GM21619 (cell line): ENCODE measurements around the gene TIMM17B.
"Not testable (repeated sequence)": the region's sequence is repeated elsewhere in the genome, so short reads cannot be mapped to it uniquely, and the experiment has no call there.

Experiments
- ATAC-seq: cut with Tn5 transposase; IDR thresholded peaks from one replicate; pipeline ENCODE4 v1.9.1; 2021; ENCODE audit not compliant: unreplicated experiment

Gene TIMM17B

DNA sequence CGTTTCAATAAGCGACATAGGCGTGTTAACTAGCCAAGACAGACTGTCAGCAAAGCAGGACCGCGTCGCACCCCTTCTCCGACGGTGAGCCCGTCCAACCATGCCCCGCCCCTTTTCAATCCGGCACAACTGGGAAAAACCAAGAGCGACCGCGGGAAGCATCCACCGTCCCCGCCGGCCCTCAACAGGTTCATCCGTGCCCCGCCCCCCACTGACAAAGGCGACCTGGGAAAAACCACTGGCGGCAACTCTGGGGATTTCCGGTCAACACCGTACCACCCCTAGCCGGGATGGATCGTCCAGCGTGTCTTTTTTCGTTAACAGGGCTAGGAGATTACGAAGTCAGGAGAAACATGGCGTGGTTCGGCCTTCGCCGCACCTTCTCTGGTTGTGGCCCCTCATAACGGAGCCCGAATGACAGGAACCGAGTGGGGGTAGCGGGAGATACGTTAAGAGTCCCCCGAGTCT lies 377 bp downstream of the TIMM17B start:
- no peak for ATAC-seq

DNA sequence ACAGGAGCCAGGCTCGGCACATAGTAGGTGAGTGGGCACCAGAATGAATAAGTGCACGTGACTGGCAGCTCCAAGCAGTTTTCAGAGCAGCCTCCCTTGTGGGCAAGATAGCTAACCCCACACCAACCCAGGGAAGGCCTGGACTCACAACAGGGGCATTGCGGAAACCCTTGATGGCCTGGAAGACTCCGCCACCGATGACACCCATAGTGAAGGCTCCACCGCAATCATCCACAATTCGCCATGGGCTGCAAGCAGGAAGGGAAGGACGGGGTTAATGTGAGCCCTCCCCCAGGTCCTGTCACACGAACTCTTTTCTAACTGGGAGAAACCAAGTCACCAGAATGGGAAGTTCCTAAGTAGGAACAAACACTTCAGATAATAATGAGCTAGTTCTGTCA lies 957 bp downstream of the TIMM17B start:
- ATAC-seq: no peak

DNA sequence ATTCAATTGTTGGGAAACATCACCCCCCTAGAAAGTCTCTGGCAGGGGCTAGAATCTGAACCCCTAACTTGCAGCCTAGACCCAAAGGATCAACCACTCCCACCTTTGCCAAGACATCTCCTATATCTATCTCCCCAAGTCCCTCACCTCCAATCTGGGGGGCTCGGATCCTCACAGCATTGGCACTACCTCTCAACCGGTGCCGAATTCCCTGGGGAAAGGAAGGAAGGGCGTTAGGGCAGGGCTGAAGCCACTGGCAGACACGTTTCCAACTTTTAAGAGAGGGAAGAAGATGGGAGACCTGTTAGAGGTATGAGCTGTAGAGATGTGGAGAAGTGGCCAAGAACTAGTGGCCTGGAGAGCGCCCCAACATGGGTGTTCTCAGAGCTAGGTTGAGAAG lies 2.7 kb downstream of the TIMM17B start:
- no peak for ATAC-seq

DNA sequence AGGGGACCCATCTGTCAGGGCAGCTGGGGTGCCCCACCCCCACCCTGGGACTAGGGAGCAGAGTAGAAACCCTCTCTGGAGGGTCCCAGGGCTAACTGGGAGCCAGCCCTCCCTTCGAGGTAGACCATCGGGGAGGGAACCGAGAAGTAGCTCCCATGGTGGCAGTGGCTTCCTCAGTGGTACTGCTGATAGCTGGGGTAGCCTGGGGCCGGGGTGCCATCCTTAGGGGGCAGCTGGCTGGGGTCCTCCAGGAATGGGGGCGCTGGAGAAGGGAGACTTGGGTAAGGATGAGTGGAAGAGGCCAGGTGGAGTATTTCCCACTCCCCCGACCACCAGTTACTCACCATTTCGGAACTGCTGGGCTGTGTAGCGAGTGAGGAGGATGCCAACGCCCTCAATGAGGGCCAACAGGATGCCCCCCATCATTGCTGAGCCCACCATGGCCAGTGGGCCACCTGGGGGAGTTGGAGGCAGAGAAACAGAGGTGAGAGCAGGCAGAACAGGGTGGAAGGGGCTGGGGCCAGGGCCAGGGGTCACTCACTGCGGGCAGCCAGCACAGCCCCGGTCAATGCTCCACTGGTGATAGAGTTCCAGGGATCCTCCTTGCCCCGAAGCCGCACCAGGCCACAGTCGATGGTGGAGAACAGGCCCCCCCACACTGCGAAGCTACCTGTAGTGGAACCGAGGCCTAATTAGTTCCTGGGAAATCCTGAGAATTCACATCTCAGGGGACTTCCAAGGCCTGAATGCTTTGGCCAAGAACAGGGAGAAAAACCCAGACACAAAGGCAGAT lies 3.8 kb downstream of the TIMM17B start:
- ATAC-seq: no peak

DNA sequence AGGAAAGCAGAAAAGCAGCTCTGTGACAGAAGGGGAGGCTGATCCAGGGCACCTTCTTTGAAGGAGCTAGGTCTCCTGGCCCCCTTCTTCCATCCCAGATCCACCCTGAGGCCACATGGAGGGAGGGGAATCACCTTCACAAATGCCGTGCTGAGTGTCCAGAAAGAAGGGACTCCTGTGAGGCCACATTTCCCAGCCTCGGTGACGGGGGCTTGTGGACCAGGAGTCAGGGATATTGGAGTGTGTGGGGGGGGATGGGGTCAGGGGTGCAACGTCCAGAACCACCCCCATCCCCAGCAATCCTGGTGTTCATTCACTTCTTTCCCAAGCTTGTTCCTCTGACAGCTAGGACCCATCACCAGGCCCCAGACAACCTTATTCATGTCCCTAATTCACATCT lies 4.7 kb downstream of the TIMM17B start:
- no peak for ATAC-seq

DNA sequence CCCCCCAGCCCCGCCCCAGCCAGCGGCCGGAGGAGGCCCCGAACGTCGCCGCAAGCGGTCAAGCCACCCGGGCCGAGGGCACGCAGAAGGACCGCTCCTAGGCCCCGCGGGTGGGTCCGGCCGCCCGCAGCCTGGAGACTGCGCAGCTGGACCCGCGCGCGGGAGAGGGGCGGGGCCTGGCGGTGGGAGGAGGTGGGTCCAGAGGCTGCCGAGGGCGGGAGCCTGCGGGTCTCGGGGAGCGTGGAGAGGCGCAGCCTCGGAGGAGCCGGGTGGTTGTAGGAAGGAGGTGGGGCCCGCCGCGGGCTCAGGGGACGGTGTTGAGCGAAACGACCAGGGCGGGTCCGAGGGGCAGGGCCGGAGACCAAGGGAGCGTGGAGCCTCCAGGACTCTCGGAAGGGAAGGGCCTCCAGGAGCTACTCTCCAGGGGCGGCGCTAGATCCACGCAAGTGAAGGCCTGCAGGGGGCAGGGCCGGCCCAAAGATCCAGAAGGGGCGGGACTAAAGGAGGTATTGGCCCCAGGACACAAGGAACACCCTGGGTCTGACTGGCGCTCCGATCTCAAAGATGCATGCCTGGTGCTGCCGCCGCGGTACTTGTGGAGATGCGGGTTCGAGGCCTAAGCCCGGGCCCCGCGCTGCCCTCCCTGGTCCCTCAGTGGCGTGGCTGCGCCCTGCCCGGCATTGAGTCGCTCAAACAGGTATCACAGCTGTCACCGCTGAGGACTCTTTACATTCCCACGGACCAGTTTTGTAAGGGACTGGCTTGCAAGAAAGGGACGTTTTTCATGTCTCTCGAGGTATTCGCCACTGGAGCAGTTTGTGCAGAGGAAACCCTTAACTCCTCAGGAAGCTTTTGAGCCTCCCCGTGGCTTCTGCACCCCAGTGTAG lies 5.9 kb downstream of the TIMM17B start:
- peak; percentile 89 for ATAC-seq

DNA sequence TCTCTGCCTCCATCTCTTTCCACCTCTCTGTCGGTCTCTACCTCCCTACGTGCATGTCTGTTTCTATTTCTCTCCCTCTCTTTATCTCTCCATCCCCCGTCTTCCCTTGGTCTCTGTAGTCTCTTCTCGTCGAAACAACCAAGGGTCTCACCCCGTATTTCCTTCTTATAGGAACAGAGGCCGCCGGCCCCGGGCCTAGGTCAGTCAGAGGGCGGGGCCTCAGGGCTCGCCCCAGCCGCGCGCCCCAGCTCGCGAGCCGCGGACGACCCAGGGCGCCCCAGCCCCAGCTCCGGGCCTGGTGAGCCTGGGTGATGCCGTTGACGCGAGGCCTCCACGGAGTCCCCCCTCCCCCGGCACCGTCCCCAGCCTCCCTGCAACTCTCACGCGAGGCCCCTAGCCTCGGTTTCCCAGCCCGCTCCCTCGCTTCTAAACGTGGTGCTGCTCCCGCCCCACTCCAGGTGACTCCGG lies 6.6 kb downstream of the TIMM17B start:
- peak; percentile 42 for ATAC-seq

DNA sequence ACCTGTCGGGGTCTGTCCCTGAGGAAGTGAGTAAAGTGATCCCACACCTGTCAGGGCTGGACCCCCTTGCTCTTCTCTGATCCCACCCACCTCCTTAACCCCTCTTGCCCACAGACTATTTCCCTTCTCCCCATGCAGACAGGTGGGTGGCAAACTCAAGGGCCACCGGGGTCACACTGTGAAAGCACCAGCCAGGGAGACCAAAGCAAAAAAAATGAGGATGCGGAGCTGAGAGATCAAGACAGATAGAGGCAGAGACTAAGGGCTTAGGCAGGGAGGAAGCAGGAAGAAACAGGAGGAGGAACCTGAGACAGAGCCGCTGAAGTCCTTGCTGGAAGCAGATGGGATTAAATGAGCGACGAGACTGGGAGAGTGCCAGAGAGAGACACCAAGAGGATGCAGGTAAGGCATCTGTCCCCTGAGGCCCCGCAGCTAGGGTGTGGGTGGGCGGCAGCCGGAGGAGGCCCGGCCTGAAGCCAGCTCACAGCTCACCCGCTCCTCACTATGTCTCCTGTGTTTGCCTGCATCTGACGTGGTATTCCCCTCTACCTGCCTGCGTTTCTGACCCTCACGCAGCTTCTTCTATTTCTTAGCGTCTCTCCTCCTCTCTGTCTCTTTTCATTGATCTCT lies 7.2 kb downstream of the TIMM17B start:
- ATAC-seq: no peak

DNA sequence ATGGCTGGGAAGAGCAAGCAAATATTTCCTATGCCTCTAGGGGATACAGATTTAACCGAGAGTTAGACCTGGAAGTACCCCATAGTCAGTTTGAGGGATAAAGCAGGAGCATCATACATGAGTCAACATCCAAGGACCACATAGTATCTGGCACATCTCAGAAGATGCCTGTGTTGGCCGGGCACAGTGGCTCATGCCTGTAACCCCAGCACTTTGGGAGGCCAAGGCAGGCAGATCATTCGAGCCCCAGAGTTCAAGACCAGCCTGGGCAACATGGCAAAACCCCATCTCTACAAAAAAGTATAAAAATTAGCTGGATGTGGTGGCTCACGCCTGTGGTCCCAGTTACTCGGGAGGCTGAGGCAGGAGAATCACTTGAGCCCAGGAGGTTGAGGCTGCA lies 11.0 kb downstream of the TIMM17B start:
- not testable (repeated sequence) for ATAC-seq

DNA sequence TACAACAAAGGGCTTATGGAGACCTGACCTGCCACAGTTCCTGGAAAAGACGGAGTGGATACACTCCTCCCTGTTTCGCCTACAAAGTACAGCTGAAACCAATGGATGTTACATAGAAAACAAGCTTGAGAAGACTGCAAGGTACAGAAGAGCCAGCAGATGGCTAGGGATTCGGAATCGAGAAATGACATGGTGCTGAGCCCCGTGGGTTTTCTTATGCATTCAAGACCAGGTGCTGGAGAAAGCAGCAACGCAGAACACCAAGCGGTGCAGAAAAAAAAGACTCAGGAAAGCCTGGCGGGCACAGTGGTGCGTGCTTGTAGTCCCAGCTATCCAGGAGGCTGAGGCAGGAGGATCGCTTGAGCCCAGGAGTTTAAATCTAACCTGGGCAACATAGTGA lies 13.8 kb downstream of the TIMM17B start:
- no peak for ATAC-seq

DNA sequence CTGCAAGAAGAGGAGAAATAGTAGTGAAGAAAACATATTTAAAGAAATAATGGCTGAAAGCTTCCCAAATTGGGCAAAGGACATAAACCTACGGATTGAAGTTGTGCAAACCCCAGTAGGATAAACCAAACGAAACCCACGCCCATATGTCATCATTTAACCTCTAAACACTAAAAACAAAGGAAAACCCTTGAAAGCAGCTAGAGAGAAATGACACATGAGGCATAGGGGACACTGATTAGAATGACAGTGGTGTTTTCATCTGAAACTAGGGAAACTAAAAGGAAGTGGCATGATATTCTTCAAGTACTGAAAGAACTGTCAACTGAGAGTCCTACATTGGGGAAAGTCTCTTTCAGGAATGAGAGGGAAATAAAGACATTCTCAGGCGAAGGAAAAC lies 20.6 kb downstream of the TIMM17B start:
- not testable (repeated sequence) for ATAC-seq

DNA sequence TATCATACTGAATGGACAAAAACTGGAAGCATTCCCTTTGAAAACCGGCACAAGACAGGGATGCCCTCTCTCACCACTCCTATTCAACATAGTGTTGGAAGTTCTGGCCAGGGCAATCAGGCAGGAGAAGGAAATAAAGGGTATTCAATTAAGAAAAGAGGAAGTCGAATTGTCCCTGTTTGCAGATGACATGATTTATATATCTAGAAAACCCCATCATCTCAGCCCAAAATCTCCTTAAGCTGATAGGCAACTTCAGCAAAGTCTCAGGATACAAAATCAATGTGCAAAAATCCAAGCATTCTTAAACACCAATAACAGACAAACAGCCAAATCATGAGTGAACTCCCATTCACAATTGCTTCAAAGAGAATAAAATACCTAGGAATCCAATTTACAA lies 25.6 kb downstream of the TIMM17B start:
- ATAC-seq: not testable (repeated sequence)

DNA sequence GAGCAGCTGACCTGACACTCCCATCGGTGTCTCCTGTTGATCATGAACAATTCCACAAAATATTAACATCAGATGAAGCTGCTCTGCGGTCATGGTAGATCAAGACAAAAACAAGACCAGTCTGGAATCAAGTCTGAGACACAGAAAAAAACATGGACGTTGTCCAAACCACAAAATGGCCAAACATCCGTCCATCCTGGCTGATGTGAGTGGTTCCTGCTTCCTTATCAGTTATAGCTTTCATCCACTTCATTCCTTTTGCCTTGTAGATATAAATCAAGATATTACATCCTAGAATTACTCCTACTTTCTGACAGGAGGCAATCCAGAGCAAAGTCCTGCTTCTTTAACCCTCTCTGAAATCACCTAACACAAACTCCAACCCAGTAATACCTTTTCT lies 33.4 kb downstream of the TIMM17B start:
- ATAC-seq: no peak

DNA sequence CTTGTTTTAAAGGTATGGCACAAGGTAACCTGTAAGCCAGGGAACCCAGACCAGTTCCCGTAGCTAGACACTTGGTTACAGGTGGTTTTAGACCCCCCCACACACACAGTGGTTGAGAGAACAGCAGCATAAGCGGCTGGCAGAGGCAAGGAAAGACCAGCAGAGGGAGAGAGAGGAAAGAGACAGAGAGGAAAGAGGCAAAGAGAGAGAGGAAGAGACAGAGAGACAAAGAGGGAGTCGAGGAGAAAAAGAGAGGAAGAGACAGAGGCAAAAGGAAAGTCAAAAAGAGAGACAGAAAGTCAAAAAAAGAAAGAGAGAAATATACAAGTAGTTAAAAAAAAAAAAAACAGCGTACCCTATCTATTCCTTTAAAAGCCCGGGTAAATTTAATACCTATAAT lies 42.7 kb downstream of the TIMM17B start:
- no peak for ATAC-seq

DNA sequence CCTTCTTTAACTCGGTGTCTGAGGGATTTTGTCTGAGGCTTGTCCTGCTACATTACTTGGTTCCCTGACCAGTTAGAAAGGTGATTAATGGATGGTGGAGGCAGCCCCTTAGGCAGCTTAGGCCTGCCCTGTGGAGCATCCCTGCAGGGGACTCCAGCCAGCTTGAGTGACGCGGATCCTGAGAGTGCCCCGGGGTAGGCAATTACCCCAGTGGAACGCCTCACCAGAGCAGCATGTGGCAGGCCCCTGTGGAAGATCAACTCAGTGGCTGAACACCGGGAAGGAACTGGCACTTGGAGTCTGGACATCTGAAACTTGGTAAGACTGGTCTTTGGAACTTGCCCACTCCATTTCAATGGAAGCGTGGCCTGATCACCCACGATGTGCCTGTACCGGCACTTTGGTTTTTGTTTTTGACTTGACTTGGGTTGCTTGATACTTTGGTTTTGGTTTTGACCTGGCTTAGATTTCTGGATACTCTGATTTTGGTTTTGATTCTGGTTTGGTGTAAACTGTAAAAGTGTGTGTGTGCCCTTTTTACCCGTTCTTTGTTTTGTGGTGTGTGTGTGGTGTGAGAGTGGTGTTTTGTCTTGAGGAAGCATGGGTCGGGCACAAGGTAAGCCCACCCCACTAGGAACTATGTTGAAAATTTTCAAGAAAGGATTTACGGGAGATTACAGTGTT lies 43.3 kb downstream of the TIMM17B start:
- not testable (repeated sequence) for ATAC-seq

DNA sequence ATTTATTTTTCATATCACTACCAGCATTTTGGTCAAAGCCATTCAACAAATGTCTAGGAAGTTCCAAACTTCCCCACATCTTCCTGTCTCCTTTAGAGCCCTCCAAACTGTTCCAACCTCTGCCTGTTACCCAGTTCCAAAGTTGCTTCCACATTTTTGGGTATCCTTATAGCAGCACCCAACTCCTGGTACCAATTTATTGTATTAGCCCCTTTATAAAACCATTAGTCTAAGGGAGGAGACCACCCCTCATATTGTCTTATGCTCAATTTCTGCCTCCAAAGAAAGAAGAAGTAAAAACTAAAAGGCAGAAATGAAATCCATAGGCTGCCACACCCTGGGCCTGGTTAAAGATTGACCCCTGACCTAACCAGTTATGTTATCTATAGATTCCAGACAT lies 44.1 kb downstream of the TIMM17B start:
- ATAC-seq: not testable (repeated sequence)

DNA sequence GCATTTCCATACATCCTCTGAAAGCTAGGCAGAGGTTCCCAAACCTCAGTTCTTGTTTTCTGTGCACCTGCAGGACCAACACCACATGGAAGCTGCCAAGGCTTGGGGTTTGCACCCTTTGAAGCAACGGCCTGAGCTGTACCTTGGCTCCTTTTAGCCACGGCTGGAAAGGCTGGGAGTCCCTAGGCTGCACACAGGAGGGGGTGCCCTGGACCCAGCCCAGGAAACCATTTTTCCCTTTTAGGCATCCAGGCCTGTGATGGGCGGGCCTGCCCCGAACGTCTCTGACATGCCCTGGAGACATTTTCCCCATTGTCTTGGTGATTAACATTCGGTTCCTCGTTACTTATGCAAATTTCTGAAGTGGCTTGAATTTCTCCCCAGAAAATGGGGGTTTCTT lies 44.7 kb downstream of the TIMM17B start:
- no peak for ATAC-seq

DNA sequence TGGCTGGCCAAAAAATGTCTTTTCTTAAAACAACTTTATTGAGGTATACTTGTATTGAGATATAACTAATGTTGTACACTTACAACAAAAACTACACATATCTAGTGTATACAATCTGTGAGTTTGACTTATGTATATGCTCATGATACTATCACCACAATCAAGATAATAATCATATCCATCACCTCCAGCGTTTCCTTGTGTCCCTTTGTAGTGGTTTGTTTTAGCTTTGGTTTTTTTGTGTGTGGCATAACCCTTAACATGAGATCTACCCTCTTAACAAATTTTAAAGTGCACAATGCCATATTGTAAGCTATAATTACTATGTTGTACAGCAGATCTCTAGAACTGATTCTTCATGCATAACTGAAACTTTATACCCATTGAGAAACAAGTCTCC lies 48.7 kb downstream of the TIMM17B start:
- ATAC-seq: no peak
